ENCODE data around the gene KCNJ3.

KCNJ3 gene

GRCh38 chr2:154698296-154698720, at the start of gene KCNJ3:
Gene KCNJ3, plus strand, starts transcription at chr2:154698695. Its CDS starts 81 bp downstream, at chr2:154698776.
- DNase-seq (ENCODE audit: low read depth in 2 of 2): no peak

GRCh38 chr2:154655499-154655898, 43.0 kb upstream of the KCNJ3 start:
- DNase-seq (ENCODE audit: low read depth in 2 of 2): no peak

GRCh38 chr2:154658854-154659253, 39.6 kb upstream of the KCNJ3 start:
- DNase-seq (ENCODE audit: low read depth in 2 of 2): no peak

- no peak for DNase-seq (ENCODE audit: low read depth in 2 of 2)
Observed at GRCh38 chr2:154664248-154664647, 34.2 kb upstream of the KCNJ3 start.

GRCh38 chr2:154670083-154670482, 28.4 kb upstream of the KCNJ3 start:
- DNase-seq (ENCODE audit: low read depth in 2 of 2): no peak

- DNase-seq (ENCODE audit: low read depth in 2 of 2): no peak
Observed at GRCh38 chr2:154673694-154674093, 24.8 kb upstream of the KCNJ3 start.

- no peak for DNase-seq (ENCODE audit: low read depth in 2 of 2)
Observed at GRCh38 chr2:154677401-154677800, 21.1 kb upstream of the KCNJ3 start.

GRCh38 chr2:154681741-154682140, 16.8 kb upstream of the KCNJ3 start:
- no peak for DNase-seq (ENCODE audit: low read depth in 2 of 2)

- no peak for DNase-seq (ENCODE audit: low read depth in 2 of 2)
Observed at GRCh38 chr2:154686162-154686561, 12.3 kb upstream of the KCNJ3 start.

- DNase-seq (ENCODE audit: low read depth in 2 of 2): no peak
Observed at GRCh38 chr2:154688373-154688772, 10.1 kb upstream of the KCNJ3 start.

GRCh38 chr2:154689158-154689557, 9.3 kb upstream of the KCNJ3 start:
- no peak for DNase-seq (ENCODE audit: low read depth in 2 of 2)

GRCh38 chr2:154692927-154693326, 5.6 kb upstream of the KCNJ3 start:
- DNase-seq (ENCODE audit: low read depth in 2 of 2): no peak

- DNase-seq (ENCODE audit: low read depth in 2 of 2): no peak
Observed at GRCh38 chr2:154693741-154694340, 4.7 kb upstream of the KCNJ3 start.

GRCh38 chr2:154694881-154695280, 3.6 kb upstream of the KCNJ3 start:
- no peak for DNase-seq (ENCODE audit: low read depth in 2 of 2)

- no peak for DNase-seq (ENCODE audit: low read depth in 2 of 2)
Observed at GRCh38 chr2:154696369-154696768, 2.1 kb upstream of the KCNJ3 start.

GRCh38 chr2:154696810-154697417, 1.6 kb upstream of the KCNJ3 start:
- no peak for DNase-seq (ENCODE audit: low read depth in 2 of 2)

- no peak for DNase-seq (ENCODE audit: low read depth in 2 of 2)
Observed at GRCh38 chr2:154697418-154698252, 860 bp upstream of the KCNJ3 start.

- no peak for DNase-seq (ENCODE audit: low read depth in 2 of 2)
Observed at GRCh38 chr2:154698721-154699574, 453 bp downstream of the KCNJ3 start.

- no peak for DNase-seq (ENCODE audit: low read depth in 2 of 2)
Observed at GRCh38 chr2:154699575-154699930, 1.1 kb downstream of the KCNJ3 start.

- DNase-seq (ENCODE audit: low read depth in 2 of 2): no peak
Observed at GRCh38 chr2:154700136-154700535, 1.6 kb downstream of the KCNJ3 start.

GRCh38 chr2:154704991-154705390, 6.5 kb downstream of the KCNJ3 start:
- no peak for DNase-seq (ENCODE audit: low read depth in 2 of 2)

- no peak for DNase-seq (ENCODE audit: low read depth in 2 of 2)
Observed at GRCh38 chr2:154706660-154707059, 8.2 kb downstream of the KCNJ3 start.
